Esophagus muscularis mucosa (tissue), 4 donors: Measurements from ENCODE around the gene PAX6.

ENCODE experiments used
- CTCF ChIP-seq, 3 experiments: fragments of 200-600 bp in 2 of 3; fragments of 450-650 bp in 1 of 3; sonication (generic) in 2 of 3; IDR thresholded peaks; one replicate each; pipeline ENCODE4 v1.5.1; 2017 to 2019; ENCODE audit warnings: antibody characterized with exemption in 3 of 3, mild to moderate bottlenecking in 2 of 3, moderate library complexity in 1 of 3
- EP300 ChIP-seq: sonication (generic); formaldehyde crosslinking; IDR thresholded peaks from one replicate; pipeline ENCODE4 v1.6.1; 2017; ENCODE audit warnings: antibody characterized with exemption
- POLR2A ChIP-seq: fragments of 450-650 bp; IDR thresholded peaks from one replicate; pipeline ENCODE4 v1.6.1; 2017; ENCODE audit warnings: antibody characterized with exemption, moderate library complexity, mild to moderate bottlenecking, low read depth
- POLR2AphosphoS5 ChIP-seq, 2 donors: sonication (generic); formaldehyde crosslinking; IDR thresholded peaks; one replicate each; pipeline ENCODE4 v1.6.1; 2017; ENCODE audit warnings: antibody characterized with exemption in 2 of 2

GRCh38 chr11:31824879-31825837, 14.0 kb upstream of the PAX6 start:
- no peak for TF ChIP-seq CTCF (IDR thresholded peaks at IDR 0.05)
- TF ChIP-seq EP300, result no peak
- TF ChIP-seq POLR2A, result no peak
- no peak for TF ChIP-seq POLR2AphosphoS5 (IDR thresholded peaks at IDR 0.05)
